Thyroid gland (tissue), 4 donors: ENCODE data around the gene ABTB2. TPM values are rescaled to one million over a fixed set of nuclear protein-coding genes. Genes with fewer than 3 reads are reported as not detected.

ENCODE experiments used
- DNase-seq, 2 donors: peaks; one replicate each; pipeline ENCODE4 v3.0.0-alpha.2; 2019
- H3K27ac ChIP-seq, 3 donors: fragments of 200-600 bp; sonication (generic); 1 replicate in 2 of 3; 2 replicates in 1 of 3; pipeline ENCODE4 v1.5.1; 2016 to 2019; ENCODE audit warnings: mild to moderate bottlenecking in 1 of 3, moderate library complexity in 1 of 3
- H3K27me3 ChIP-seq: fragments of 200-600 bp; sonication (generic); one replicate; pipeline ENCODE4 v1.5.1; 2019
- H3K36me3 ChIP-seq, 2 donors: fragments of 200-600 bp; sonication (generic); one replicate each; pipeline ENCODE4 v1.5.1; 2016 to 2019
- H3K4me1 ChIP-seq, 2 donors: fragments of 200-600 bp; sonication (generic); one replicate each; pipeline ENCODE4 v1.5.1; 2017 to 2019
- H3K4me3 ChIP-seq, 3 donors: fragments of 200-600 bp; sonication (generic); replicated peaks in 1 of 3; 1 replicate in 2 of 3; 2 replicates in 1 of 3; pipeline ENCODE4 v1.5.1; 2016; ENCODE audit warnings: mild to moderate bottlenecking in 1 of 3
- H3K9me3 ChIP-seq: fragments of 200-600 bp; sonication (generic); one replicate; pipeline ENCODE4 v1.5.1; 2017
- CTCF ChIP-seq, 6 experiments: fragments of 200-600 bp in 3 of 6; fragments of 450-650 bp in 3 of 6; sonication (generic) in 3 of 6; IDR thresholded peaks; one replicate each; pipeline ENCODE4 v1.5.1; 2016 to 2019; ENCODE audit warnings: antibody characterized with exemption in 6 of 6, mild to moderate bottlenecking in 2 of 6, inconsistent platforms in 1 of 6, moderate library complexity in 1 of 6
- POLR2A ChIP-seq, 2 donors: fragments of 450-650 bp; IDR thresholded peaks; one replicate each; pipeline ENCODE4 v1.6.1; 2017; ENCODE audit warnings: antibody characterized with exemption in 2 of 2, mild to moderate bottlenecking in 2 of 2, moderate library complexity in 1 of 2
- WGBS, 2 donors: methylation state at CpG; one replicate each; pipeline ENCODE4 v1.1.5; 2017; 5-methylcytosine and 5-hydroxymethylcytosine counted together
- intact Hi-C: fragments of 100-400 bp; cut with DNase I; formaldehyde crosslinking; loops from one replicate; pipeline ENCODE4 v1.15.1; 2023
- total RNA-seq, 4 donors: library from RNA; depleted of rRNA; stranded (reverse); fragments of >200 nt; gene quantifications; one replicate each; pipeline ENCODE4 v1.2.3, GENCODE V29; 2016

ABTB2 gene
- total RNA-seq, 4 donors from 2014 or later = 1.2 to 5.0 (median 3.3) TPM

- no peaks in the 10 kb centered on the region for H3K9me3 ChIP-seq
- no peak overlapping the region for H3K4me3 ChIP-seq
- no peak for DNase-seq
- intact Hi-C loops = no loop called here
- H3K4me1 ChIP-seq = peaks cover 3 to 18% of the 10 kb centered on the region in 2 donors
- TF ChIP-seq CTCF (IDR thresholded peaks at IDR 0.05) = no peak
- no peak for TF ChIP-seq POLR2A (IDR thresholded peaks at IDR 0.05)
- H3K27me3 ChIP-seq = no peaks in the 10 kb centered on the region
- H3K27ac ChIP-seq = no peak overlapping the region
- no peaks in the 10 kb centered on the region for H3K36me3 ChIP-seq
Measured at GRCh38 chr11:34330653-34331052, 27.2 kb downstream of the ABTB2 start.

DNA sequence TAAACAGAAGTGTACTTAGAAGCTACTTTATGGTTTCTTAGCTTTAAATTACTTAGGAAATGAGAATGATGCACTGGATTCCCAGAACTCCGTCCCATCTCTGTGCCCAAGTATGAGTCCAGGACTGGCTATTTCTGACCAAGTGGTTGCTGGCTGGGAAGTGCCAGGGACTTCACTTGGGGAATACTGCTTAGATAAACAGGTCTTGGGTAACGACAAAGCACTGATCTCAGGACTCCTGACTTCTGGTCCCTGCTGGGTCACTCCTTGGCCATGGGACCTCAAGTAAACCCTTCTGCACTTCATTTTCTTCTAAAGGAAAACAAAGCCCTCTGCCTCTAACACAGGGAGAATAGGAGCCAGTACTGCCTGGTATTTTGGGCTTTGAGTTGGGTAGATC is 27.9 kb downstream of the ABTB2 start:
- intact Hi-C loops = no loop called here
- no peak overlapping the region for H3K27ac ChIP-seq

GRCh38 chr11:34328632-34328910 is 29.2 kb downstream of the ABTB2 start:
- intact Hi-C loops = no loop called here
- Histone ChIP-seq H3K9me3 (no peaks in the 10 kb centered on the region), H3K27ac (no peak overlapping the region), H3K27me3 (no peaks in the 10 kb centered on the region), H3K4me3 (no peak overlapping the region), H3K4me1 (peaks cover 3 to 18% of the 10 kb centered on the region in 2 donors), H3K36me3 (no peaks in the 10 kb centered on the region)
- DNase-seq = peak in 1 of 2 donors; percentile 44
- TF ChIP-seq CTCF (IDR thresholded peaks at IDR 0.05) = no peak
- TF ChIP-seq POLR2A (IDR thresholded peaks at IDR 0.05) = no peak
- WGBS, 2 donors = 48 to 67% methylated on average over 4 of the region's 4 CpGs

More for the DNA sequence above, 27.9 kb downstream of the ABTB2 start:
- no peak for TF ChIP-seq CTCF (IDR thresholded peaks at IDR 0.05)
- TF ChIP-seq POLR2A (IDR thresholded peaks at IDR 0.05) = no peak
- no peaks in the 10 kb centered on the region for H3K9me3 ChIP-seq
- H3K4me1 ChIP-seq = peaks cover 3 to 18% of the 10 kb centered on the region in 2 donors
- no peaks in the 10 kb centered on the region for H3K36me3 ChIP-seq
- no peak for DNase-seq
- no peaks in the 10 kb centered on the region for H3K27me3 ChIP-seq
- no peak overlapping the region for H3K4me3 ChIP-seq
- 70 to 85% methylated on average over 2 of the region's 2 CpGs for WGBS, 2 donors

DNA sequence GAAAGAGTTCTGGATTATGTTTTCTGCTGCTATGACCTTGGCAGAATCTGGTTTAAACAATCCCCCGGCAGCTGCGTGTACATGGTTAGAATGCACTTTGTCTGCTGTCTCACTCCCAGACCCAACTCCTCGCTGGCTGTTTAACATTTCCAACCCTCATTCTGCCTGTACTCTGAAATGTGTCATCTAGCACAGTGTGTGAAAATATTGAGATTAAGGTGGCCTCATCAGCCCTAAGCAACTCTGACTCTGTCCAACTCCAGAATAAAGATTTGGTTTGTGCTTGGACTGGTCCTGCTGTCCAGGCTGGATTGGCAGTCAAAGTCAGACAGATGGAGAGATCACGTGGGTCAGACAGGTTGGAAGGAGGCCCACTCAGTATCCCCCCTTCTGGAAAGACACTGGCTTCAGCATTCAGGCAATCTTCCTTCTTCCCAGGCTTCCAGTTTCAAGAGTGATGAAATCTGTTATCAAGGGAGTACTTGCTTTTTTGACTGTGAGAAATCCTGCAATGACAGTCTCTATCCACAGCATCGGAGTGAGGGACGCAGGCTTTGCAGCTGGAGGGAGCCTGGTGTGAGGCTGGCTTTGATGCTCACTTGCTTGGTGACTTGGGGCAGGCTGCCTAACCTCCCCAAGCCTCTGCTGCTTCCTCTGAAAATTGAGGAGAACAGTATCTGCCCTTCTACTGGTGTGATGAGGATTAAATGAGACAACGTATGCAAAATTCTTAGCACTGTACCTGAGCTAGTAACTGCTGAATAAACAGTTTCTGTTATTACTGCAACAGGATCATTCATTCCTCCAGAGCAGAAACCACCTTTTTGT is 29.8 kb downstream of the ABTB2 start:
- Histone ChIP-seq H3K27me3 (no peaks in the 10 kb centered on the region), H3K4me3 (no peak overlapping the region), H3K9me3 (no peaks in the 10 kb centered on the region), H3K4me1 (peaks cover 3 to 18% of the 10 kb centered on the region in 2 donors), H3K36me3 (no peaks in the 10 kb centered on the region), H3K27ac (no peak overlapping the region)
- TF ChIP-seq CTCF (IDR thresholded peaks at IDR 0.05) (no peak), POLR2A (IDR thresholded peaks at IDR 0.05) (no peak)
- 64 to 83% methylated on average over 7 of the region's 7 CpGs for WGBS, 2 donors
- DNase-seq = no peak
- intact Hi-C loops = no loop called here

- WGBS, 2 donors = 77 to 81% methylated on average over 3 of the region's 3 CpGs
- no peak for TF ChIP-seq POLR2A (IDR thresholded peaks at IDR 0.05)
- no peak for TF ChIP-seq CTCF (IDR thresholded peaks at IDR 0.05)
- Histone ChIP-seq H3K4me1 (peaks cover 0 to 15% of the 10 kb centered on the region in 2 donors), H3K27ac (no peak overlapping the region), H3K36me3 (no peaks in the 10 kb centered on the region), H3K27me3 (no peaks in the 10 kb centered on the region), H3K9me3 (no peaks in the 10 kb centered on the region), H3K4me3 (no peak overlapping the region)
- no peak for DNase-seq
- intact Hi-C loops = no loop called here
Measured at GRCh38 chr11:34324466-34324865, 33.3 kb downstream of the ABTB2 start.
